HG03196 (cell line): ENCODE results near the gene ACVR1.
"Not testable (repeated sequence)": the region's sequence is repeated elsewhere in the genome, so short reads cannot be mapped to it uniquely, and the experiment has no call there.

Experiments used
- ATAC-seq: cut with Tn5 transposase; IDR thresholded peaks from one replicate; pipeline ENCODE4 v1.9.1; 2021; ENCODE audit not compliant: unreplicated experiment

ACVR1 gene

GRCh38 chr2:157894694-157895435 is 18.7 kb upstream of the ACVR1 start:
- no peak for ATAC-seq

DNA sequence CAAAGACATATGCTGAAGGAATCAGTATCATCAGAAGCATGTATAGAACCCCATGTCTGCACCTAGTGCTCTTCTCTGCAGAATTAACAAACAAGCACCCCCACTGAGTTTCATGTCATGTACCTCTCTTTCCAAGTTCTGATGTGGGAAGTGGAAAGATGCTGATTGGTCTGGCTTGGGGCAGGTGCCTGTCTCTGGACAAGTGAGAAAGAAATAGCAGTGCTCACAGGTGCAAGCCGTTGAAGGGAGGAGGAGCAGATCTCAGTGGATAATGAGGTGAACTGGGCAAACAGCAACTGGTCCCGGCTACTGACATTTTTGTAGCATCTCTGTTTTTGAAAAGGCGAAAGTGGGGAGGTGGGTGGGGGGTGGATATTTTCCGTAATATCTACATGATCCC is 17.5 kb upstream of the ACVR1 start:
- no peak for ATAC-seq

GRCh38 chr2:157891643-157892041 is 15.5 kb upstream of the ACVR1 start:
- ATAC-seq = no peak

- no peak for ATAC-seq
Observed at GRCh38 chr2:157890969-157891642, 15.0 kb upstream of the ACVR1 start.

GRCh38 chr2:157887946-157888345 is 11.8 kb upstream of the ACVR1 start:
- no peak for ATAC-seq

GRCh38 chr2:157884533-157884932 is 8.4 kb upstream of the ACVR1 start:
- not testable (repeated sequence) for ATAC-seq

GRCh38 chr2:157880927-157881326 is 4.8 kb upstream of the ACVR1 start:
- no peak for ATAC-seq

DNA sequence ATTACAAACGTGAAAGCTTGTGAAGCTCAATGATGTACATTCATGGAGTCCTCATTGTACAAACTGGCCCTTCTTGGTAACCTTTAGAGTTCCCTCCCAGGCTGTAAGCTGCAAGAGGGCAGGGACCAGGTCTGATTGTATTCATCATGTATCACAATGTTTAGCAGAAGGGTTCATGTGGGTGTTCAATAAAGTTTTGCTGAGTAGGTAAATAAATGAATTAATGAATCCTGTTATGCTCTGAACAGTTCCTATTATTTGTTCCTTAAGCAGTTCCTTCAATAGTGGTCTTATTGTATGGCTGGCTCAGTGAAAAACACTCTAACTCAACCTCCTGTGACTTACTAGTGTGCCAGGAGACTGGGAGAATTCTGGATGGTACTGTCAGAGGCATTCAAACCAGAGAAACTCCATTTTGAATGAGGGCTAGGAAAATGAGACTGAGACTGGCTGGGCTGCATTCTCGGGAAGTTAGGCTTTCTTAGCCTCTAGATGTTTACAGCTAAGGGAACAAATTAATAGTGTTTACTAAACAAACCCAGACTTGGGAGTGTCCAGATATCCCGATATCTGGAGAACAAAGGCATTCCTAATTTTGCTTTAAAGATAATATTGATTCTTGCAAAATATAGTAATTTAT is 1.8 kb upstream of the ACVR1 start:
- ATAC-seq = no peak

DNA sequence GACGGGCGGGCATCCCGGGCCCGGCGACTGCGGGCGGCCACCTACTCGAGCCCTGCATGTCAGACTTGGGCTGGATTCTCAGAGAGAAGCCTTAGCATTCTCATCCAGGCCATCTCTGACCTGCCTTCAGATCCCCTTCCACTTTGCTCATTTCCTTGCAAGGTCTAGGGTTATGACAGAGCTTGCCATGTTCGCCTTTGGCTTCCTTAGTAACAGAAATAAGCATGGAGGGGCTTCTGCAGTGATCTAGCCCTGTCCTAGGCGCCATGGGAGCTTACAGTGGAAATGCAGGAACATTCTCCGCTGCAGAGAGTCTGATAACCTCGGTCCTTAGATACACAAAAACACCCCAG is 632 bp upstream of the ACVR1 start:
- ATAC-seq = no peak

DNA sequence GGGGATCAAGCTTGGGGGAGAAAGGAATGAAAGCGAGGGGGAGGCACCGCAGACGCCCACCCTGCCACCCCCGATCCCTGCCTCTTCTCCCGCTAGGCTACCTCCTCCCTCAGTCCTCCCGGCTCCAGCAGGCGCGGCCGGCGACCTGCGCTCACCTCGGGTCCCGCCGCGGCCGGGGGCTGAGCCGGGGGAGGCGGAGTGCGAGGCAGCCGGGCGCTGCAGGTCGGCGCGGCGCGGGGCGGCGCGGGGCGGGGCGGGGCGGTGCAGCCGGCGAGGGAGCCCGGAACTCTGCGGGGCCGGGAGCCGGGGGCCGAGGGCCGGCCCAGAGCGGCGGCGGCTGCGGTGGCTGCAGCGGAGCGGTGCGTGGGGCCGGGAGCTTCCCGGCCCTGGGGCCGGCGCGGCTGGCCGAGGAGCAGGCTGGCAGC is 477 bp downstream of the ACVR1 start:
- ATAC-seq = peak; percentile 37

GRCh38 chr2:157874997-157875640 is 1.0 kb downstream of the ACVR1 start:
- ATAC-seq = no peak

DNA sequence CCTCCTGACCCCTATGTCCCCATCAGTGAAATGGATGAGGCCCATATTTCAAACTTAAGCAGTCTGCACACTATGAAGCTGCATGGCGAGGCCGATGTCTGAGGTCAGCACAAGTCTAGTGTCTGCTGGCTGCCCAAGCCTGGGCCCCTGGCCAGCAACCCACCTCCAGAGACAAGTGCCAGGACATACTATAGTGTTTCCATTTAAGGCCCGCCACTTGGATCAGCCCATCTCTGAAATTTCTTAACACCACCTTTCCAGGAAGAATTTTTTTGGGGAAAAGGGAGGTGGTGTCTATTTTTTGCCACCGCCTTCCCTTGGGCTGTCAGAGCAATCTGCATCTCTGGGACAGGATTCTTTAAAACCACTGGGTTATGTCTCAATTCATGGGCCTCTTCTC is 1.8 kb downstream of the ACVR1 start:
- ATAC-seq = no peak

DNA sequence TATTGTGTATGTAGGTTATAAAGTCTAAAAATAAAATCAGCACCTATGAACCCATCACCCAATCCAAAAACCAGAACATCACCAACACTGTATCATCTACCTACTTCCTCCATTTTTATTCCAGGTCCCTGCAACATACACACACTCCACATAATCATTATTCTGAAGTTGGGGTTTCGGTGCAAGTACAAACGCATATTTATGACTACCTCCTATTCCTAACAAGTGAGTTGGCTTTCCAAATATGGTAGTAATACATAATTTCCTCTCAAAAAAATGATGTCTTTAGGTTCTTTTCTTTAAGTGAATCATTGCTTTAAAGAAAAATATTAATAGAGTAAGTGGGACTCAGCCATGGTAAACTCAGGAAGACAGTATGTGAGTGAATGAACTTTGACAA is 3.3 kb downstream of the ACVR1 start:
- no peak for ATAC-seq

- ATAC-seq = no peak
Observed at GRCh38 chr2:157871415-157871814, 4.7 kb downstream of the ACVR1 start.

DNA sequence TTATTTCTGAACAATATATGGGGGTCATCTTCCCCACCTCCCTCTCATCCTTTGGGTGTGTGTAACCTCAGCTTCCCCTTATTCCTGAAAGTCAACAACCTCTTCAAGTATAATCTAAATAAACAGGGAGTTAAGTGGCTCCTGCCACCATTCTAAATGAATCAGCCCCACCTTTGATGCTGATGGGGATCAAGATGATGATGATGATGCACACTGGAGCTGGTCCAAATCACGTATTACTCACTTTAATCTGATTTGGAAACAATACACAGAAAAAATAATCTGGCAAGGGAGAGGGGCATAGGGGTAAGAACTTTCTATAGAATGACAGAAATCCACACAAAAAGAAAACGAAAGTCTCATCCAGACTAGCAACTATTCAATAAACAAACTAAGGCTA is 7.1 kb downstream of the ACVR1 start:
- no peak for ATAC-seq

GRCh38 chr2:157867703-157868102 is 8.4 kb downstream of the ACVR1 start:
- no peak for ATAC-seq

DNA sequence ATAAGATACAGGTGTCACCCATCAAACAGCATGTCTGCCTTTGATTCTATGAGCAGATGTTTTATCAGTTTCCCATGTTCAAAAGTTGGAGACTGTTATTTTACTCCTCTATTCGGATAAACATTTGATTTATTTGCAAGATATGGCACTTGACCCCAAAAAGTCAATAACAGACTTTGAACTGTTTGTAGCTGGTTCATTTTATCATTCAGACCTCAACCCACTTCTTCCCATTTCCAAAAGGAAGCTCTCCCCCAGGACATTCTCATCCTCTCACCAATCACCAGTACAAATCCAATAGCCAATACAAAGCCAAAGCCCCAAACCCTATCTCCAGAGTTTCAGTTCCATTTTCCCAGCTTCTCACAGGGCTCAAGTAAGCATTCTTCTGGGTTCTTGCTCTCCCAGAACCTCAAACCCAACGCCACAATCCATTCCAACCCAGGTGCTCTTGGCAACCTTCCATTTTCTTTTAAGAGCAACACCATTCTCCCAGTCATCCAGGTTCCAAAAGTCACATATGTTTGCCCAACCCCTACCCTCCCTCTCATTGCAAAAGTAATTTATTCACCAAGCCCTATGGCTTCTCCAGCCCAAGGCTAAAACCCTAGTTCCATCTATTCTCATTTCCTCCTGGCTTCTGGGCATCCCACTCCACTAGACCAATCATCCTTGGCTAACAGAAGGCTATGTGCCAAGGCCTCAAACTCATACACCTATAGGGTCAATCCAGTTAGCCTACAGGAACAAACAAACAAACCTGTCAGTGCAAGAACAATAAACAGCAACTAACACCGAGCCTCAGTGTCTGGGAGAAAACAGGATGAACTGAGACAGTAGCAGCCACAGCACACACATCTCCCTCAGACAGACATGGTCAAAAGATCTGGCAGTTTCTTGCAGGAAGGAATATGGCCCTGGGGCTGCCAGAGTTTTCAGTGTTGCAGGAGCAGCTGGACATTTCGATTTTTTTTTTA is 9.2 kb downstream of the ACVR1 start:
- ATAC-seq = no peak

- ATAC-seq = no peak
Observed at GRCh38 chr2:157866202-157866601, 9.9 kb downstream of the ACVR1 start.

DNA sequence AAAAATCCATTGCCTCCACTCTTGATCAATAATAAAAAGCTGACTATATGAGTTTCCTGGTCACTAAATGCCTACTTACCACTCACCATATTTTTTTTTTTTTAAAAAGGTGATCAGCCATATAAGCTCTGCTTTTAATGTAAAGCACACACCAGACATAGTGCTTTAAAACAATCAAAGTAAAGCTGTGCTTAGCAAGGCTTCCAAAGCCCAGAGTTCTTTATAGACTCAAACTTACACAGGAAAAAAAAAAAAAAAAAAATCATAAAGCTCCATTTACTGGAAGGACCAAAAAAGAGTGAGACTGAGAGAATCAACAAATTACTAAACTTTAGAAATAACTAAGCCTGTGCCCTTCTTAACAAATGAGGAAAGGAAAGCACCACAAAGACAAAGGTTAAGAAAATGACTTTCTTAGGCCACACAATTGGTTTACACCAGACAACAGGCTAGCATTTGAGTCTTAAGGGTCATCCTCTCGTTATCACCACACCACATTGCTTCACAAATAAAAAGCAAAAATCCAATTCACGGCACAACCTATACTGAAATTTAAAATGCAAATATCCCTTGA is 11.2 kb downstream of the ACVR1 start:
- ATAC-seq = no peak

DNA sequence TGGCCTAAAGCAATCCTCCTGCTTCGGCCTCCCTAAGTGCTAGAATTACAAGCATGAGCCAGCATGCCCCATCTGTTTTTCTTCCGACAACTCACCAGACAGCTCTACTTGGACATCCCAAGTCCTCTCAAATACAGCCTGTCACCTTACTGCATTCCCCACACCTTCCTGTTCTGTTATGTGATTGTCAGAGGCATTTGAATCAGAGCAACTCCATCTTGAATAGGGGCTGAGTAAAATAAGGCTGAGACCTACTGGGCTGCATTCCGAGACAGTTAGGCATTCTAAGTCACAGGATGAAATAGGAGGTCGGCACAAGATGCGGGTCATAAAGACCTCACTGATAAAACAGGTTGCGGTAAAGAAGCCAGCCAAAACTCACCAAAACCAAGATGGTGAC is 17.3 kb downstream of the ACVR1 start:
- no peak for ATAC-seq
